Right forelimb (tissue), 1 donor: Measurements from ENCODE around the gene RBM17.
"Not testable (repeated sequence)": the region's sequence is repeated elsewhere in the genome, so short reads cannot be mapped to it uniquely, and the experiment has no call there.

ENCODE experiments used
- DNase-seq: peaks from one replicate; pipeline ENCODE4 v3.0.0-alpha.2; 2018

The RBM17 gene

DNA sequence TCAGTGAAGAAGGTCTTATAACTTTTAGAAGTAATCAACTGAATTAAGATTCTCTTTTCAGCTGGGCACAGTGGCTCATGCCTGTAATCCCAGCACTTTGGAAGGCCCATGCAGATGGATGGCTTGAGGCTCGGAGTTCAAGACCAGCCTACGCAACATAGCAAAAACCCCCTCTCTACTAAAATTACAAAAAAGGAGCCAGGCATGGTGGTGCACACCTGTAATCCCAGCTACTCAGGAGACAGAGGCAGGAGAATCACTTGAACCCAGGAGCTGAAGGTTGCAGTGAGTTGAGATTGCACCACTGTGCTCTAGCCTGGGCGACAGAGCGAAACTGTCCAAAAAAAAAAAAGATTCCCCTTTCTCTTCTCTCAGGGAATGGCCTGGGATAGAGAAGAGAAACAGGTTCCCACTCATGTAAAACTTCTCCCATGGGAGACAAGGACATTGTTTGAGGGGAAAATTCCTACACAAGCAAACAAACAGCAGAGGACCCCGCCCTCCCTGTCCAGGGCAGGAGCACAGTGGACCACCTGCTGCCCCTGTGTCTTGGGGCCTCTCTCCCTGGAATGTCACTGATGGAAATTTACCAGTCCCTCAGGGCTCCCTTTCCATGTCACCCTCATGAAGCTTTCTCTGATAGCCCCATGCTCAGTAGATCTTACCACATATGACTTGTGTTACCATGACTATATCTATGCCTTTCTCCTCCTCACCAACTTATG, 32.3 kb upstream of the RBM17 start:
- DNase-seq: no peak

DNA sequence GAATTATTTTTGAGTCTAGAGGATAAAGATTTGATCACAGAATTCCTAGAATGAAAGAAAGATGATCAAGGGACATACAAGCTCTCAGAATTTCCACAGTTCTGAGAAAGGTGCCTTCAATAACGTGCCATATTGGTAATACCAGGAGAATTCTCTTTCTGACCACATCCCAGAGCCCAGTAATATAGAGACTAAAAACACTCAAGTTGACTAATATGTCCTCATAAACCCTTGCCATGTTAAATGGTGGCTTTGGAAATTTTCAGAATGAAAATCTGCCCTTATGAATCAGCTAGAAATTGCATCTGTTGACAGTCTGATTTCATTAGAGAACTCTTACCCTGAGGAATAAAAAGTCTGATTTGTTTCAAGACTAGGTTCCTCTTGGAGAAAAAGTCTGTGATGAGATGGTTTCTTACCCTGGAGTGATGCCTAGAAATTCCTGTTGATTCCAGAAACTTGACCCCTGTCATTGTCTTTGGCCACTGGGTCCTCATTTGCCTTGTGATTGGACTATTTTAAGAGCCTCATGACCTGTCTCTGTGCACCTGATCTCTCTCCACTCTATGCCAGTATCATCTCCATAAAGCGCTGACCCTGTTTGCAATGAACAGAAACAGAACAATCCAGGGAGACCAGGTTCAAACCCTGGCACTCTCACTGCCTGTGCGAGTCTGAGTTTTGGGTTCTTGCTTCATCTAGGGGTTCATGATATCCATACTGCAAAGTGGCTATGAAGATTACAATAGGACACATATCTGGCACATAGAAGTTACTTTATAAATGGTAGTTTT, 30.0 kb upstream of the RBM17 start:
- DNase-seq: no peak

DNA sequence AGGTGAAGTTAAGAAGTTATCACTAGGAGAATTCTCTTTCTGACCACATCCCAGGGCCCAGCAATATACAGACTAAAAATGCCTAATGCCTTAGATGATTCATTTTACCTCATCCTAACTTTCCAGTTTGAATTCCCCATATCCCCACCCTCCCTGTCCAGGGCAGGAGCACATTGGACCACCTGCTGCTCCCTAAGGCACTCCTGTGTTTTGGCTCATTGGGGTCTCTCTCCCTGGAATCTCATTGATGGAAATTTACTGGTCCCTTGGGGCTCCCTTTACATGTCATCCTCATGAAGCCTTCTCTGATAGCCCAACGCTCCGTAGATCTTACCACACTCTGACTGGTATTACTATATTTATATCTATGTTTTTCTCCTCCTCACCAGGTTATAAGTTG, 29.3 kb upstream of the RBM17 start:
- no peak for DNase-seq

GRCh38 chr10:6061056-6061455, 27.8 kb upstream of the RBM17 start:
- DNase-seq: no peak

DNA sequence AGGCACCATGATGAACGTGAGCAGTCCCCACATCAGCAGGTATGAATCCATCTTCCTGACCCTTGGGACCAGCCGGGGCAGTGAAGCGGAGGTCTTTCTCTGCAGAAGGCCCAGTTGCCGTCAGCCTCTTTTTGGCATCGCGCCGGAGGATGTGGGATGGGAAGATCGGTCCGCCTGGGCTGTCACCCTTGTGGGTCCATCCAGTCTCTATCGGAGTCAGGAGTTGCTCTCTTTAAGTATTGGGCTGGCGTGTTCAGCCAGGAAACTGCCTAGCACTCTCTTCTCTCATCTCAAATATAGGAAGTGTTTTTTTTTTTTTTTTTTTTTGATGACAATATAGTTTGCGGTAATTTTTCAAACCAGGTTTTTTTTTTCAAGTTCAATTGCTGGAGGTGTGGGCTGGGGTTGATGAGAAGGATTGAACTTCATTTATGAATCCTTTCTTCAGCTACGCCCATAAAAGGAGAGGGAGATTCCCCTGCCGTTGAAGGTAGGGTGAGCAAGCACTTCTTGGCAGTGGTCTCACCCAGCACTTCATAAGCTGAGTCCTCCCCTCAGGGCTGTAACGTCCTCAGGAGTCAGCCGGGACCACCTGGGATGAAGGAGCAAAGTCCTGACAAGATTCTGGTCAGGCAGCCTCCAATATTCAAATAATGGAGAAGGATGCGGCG, 26.6 kb upstream of the RBM17 start, which contains the start of gene IL2RA:
Gene IL2RA (minus strand): TSS at position 267 of the 671 bp plus-strand sequence. CDS start 216 bp downstream, at position 51.
- no peak for DNase-seq

GRCh38 chr10:6064119-6064518, 24.7 kb upstream of the RBM17 start:
- no peak for DNase-seq

DNA sequence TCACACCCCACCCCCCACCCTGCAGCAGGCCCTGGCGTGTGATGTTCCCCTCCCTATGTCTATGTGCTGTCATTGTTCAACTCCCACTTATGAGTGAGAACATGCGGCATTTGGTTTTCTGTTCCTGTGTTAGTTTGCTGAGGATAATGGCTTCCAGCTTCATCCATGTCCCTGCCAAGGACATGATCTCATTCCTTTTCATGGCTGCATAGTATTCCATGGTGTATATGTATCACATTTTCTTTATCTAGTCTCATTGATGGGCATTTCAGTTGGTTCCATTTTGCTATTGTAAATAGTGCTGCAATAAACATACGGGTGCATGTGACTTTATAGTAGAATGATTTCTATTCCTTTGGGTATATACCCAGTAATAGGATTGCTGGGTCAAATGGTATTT, 24.1 kb upstream of the RBM17 start:
- not testable (repeated sequence) for DNase-seq

DNA sequence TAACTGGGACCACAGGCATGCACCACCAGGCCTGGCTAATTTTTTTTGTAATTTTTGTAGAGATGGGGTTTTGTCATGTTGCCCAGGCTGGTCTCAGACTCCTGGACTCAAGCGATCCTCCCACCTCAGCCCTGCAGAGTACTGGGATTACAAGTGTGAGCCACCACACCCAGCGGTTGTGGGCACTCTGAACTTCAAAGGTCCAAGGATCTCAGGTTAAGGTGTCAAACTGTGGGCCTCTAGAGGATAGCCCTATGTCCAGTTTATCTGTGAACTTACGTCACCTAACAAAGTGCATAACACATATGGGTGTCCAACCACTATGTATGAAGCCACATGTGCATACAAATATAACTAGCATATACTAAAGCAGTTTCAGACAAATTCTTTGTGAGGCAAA, 23.4 kb upstream of the RBM17 start:
- DNase-seq: no peak

DNA sequence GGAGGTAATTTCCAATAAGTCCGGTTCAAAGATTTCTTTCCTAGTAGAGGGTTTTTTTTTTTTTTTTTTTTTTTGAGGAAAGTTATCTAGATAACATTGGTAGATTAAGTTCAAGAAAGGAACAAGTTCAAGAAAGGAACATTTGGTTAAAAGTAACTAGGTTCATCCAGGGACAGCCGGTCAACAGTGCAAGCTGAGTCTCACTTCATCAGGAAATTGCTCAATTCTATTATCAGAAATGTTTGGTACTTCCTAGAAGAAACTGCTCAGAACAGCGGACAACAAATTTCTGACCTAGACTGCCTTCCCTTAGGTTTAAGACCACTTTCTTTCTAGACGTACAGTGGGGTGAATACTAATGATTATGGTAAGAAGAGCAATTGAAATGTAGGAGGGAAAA, 23.0 kb upstream of the RBM17 start:
- no peak for DNase-seq

GRCh38 chr10:6067457-6067856, 21.4 kb upstream of the RBM17 start:
- no peak for DNase-seq

DNA sequence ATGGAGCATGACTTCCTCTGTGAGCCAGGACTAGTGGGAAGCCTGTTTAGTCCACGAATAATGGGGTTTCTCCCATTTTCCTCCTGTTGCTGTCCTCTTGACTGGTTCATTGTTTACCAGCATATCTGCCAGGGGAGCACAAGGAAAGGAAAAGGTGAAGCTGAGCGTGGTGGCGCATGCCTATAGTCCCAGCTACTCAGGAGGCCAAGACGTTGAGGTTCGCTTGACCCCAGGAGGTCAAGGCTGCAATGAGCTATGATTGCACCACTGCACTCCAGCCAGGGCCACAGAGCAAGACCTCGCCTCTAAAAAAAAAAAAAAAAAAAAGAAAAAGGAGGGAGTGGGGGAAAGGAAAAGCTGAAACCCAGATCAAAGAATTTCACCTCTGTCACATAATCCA, 20.8 kb upstream of the RBM17 start:
- no peak for DNase-seq

- DNase-seq: no peak
Observed at GRCh38 chr10:6068422-6068821, 20.4 kb upstream of the RBM17 start.

DNA sequence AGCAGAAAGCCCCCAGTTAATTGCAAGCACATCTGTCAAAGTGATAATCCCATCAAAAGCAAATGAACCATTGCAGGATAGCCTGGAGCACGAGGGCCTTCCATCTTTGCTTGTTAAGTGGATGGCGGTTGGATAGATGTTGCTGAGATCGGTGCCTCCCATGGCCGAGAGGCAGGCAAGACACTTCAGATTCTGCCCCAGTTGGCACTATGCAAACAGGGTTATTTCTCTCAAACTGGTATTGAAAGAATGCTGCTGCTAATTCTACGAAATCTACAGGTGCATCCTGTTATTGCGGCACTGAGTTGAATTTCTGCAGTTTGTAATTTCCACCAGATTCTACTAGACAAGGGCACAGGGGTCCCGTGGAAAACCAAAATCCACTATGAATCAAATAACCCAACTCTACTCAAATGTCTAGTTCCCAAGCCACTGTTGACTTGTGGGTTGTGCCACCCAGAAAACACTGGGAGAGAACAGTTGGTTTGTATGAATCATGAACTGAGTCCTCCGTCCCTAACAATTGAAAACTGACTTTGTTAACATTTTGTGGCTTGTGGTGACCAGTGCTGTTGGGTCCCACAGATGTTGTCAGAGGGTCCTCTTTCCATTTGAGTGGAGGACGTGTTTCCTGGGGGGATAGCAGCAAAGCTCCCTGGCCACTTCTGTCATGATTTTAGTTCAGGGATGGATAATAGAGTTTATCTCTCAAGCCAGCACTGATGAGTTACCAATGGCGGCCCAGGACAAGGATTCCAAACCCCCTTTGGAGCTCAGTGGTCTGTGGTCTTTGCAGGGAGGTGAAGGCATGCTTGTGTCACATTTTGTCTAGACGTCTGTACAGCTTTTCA, 19.5 kb upstream of the RBM17 start:
- DNase-seq: no peak

- no peak for DNase-seq
Observed at GRCh38 chr10:6070660-6071059, 18.2 kb upstream of the RBM17 start.

DNA sequence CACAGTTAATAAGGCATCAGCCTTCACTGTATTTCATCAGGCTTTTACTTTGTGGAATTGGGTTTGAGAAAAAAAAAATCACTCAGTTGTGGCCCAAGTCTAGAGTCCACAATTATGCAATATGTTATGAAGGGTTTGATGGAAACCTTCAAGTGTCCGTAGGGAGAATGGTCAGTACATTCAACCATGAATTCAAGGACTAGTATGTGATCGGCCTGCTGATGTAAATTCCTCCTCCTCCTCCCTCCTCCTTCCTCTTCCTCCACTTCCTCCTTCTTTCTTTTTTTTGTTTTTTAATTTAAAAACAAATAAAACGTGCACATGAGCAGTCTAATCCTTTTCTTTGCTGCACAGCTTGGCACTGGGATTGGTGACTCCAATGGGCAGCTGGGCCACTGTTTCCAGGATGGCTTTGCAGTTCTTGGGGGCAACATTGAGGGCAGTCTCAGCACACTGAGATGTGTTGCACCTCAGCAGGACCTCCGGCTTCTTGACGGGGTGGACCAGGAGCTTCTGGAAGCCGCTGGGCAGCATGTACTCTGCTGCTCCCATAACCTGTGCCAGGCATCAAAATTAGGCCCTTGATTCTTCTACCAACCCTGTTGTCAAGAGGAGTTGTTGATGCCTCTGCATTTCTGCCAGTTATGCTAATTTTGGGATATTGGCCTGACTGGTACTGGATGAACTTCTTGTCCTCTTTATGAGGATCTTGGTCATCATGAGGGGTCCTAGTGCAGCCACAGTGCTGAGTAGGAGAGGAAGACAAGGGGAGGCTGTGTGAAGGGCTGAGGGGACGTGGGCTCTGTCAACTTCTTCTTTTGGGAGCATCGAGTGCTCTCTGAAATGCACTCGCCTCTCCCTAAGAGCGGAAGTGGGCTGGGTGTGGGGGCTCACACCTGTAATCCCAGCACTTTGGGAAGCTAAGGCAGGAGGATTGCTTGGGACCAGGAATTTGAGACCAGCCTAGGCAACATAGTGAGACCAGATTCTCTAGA, 17.4 kb upstream of the RBM17 start:
- no peak for DNase-seq

- no peak for DNase-seq
Observed at GRCh38 chr10:6072215-6072934, 16.5 kb upstream of the RBM17 start.

GRCh38 chr10:6074489-6075301, 14.1 kb upstream of the RBM17 start:
- DNase-seq: no peak

- DNase-seq: no peak
Observed at GRCh38 chr10:6077071-6077675, 11.7 kb upstream of the RBM17 start.

- DNase-seq: no peak
Observed at GRCh38 chr10:6079044-6079443, 9.8 kb upstream of the RBM17 start.
